GM12878 (cell line): ENCODE results near the gene RAB13. TPM values are rescaled to one million over a fixed set of nuclear protein-coding genes. Genes with fewer than 3 reads are reported as not detected.
"Not testable (repeated sequence)": the region's sequence is repeated elsewhere in the genome, so short reads cannot be mapped to it uniquely, and the experiment has no call there.

Experiments used
- ATAC-seq: fragments of 200-7000 bp; cut with Tn5 transposase; 3 replicates; pipeline ENCODE4 v1.9.1; 2020; ENCODE audit warnings: mild to moderate bottlenecking, moderate library complexity
- BruUV-seq: library from RNA; stranded (reverse); fragments of 400-500 nt; replicated peaks from 2 replicates; lab custom pipeline; 2021; lab: Mats Ljungman, UMichigan
- CTCF ChIA-PET: fragments of 300-600 bp; sonication (Branson Sonifier 250); formaldehyde crosslinking; extraction: SDS; loops from one replicate; lab custom pipeline; 2021; ENCODE audit warnings: inconsistent platforms; lab: Yijun Ruan, JAX
- POLR2A ChIA-PET: fragments of 350-600 bp; formaldehyde crosslinking; extraction: SDS; loops from one replicate; lab custom pipeline; 2021; ENCODE audit warnings: inconsistent platforms; lab: Charles Lee
- RAD21 ChIA-PET: fragments of 300-600 bp; sonication (Branson Sonifier 250); formaldehyde crosslinking; loops from one replicate; lab custom pipeline; 2023; ENCODE audit warnings: antibody characterized with exemption; ENCODE audit not compliant: unreplicated experiment; lab: Charles Lee
- SMC1A ChIA-PET: fragments of 300-600 bp; sonication (Branson Sonifier 250); formaldehyde crosslinking; loops from one replicate; lab custom pipeline; 2023; ENCODE audit not compliant: unreplicated experiment, uncharacterized antibody; lab: Charles Lee
- DNase-seq: peaks from one replicate; pipeline ENCODE4 v3.0.0-alpha.2; 2011; ENCODE audit warnings: low read depth, low spot score
- FAIRE-seq: peaks from 3 replicates; lab custom pipeline; 2011; peaks lifted over from hg19 to GRCh38; lab: Jason Lieb, UNC
- H2AFZ ChIP-seq: 2 replicates; pipeline ENCODE4 v1.6.0; 2011; ENCODE audit warnings: low read depth, low read length, control low read depth; ENCODE audit not compliant: control insufficient read depth
- H3K27ac ChIP-seq: 2 replicates; pipeline ENCODE4 v1.5.1; 2011; ENCODE audit warnings: control low read depth; ENCODE audit not compliant: control insufficient read depth, insufficient read depth
- H3K27me3 ChIP-seq, 2 experiments: replicated peaks in 1 of 2; 2 replicates each; pipeline versions ENCODE4 v1.6.0 to v1.6.1; 2011; ENCODE audit warnings: low read length in 1 of 2; ENCODE audit not compliant: control insufficient read depth in 2 of 2, insufficient read depth in 2 of 2
- H3K36me3 ChIP-seq, 2 experiments: 2 replicates each; pipeline ENCODE4 v1.5.1; 2011; ENCODE audit warnings: low read length in 1 of 2; ENCODE audit not compliant: control insufficient read depth in 2 of 2, insufficient read depth in 2 of 2
- H3K4me1 ChIP-seq: 2 replicates; pipeline ENCODE4 v1.6.1; 2011; ENCODE audit warnings: mild to moderate bottlenecking, low read length, moderate library complexity, mixed read lengths; ENCODE audit not compliant: control insufficient read depth, insufficient read depth
- H3K4me2 ChIP-seq: 2 replicates; pipeline ENCODE4 v1.6.0; 2011; ENCODE audit warnings: control low read depth; ENCODE audit not compliant: control insufficient read depth, insufficient read depth
- H3K4me3 ChIP-seq: fragments of 200-600 bp; sonication (generic); 2 replicates; pipeline ENCODE4 v1.5.1; 2016
- H3K79me2 ChIP-seq: 2 replicates; pipeline ENCODE4 v1.6.0; 2011; ENCODE audit warnings: low read length; ENCODE audit not compliant: control insufficient read depth, insufficient read depth
- H3K9ac ChIP-seq: 2 replicates; pipeline ENCODE4 v1.8.0; 2011; ENCODE audit warnings: low read length, control low read depth, mixed read lengths; ENCODE audit not compliant: control insufficient read depth, insufficient read depth
- H3K9me3 ChIP-seq: replicated peaks from 3 replicates; pipeline ENCODE4 v1.5.1; 2011; ENCODE audit warnings: mild to moderate bottlenecking, low read length; ENCODE audit not compliant: control insufficient read depth, insufficient read depth
- H4K20me1 ChIP-seq: 2 replicates; pipeline ENCODE4 v1.6.0; 2011; ENCODE audit not compliant: control insufficient read depth, insufficient read depth
- CEBPB ChIP-seq, 2 experiments: fragments of 150-350 bp in 1 of 2; IDR thresholded peaks; 2 replicates each; pipeline ENCODE4 v1.6.1; 2012 to 2014; ENCODE audit warnings: low read depth in 2 of 2, low read length in 2 of 2, borderline replicate concordance in 1 of 2, inconsistent platforms in 1 of 2
- ESRRA ChIP-seq: IDR thresholded peaks from 2 replicates; pipeline ENCODE4 v1.6.1; 2012; ENCODE audit warnings: mild to moderate bottlenecking, low read length, improper control_type of control experiment
- EZH2 ChIP-seq: IDR thresholded peaks from 2 replicates; pipeline ENCODE4 v1.6.1; 2012; ENCODE audit warnings: low read depth, mild to moderate bottlenecking, control low read depth, inconsistent platforms, low read length, borderline replicate concordance; ENCODE audit not compliant: control insufficient read depth
- FOS ChIP-seq: IDR thresholded peaks from 3 replicates; pipeline ENCODE4 v1.6.1; 2011; ENCODE audit warnings: borderline replicate concordance; ENCODE audit not compliant: insufficient read length; ENCODE audit errors: extremely low read depth
- FOXK2 ChIP-seq: fragments of 450-650 bp; IDR thresholded peaks from 2 replicates; pipeline ENCODE4 v1.6.1; 2017; ENCODE audit warnings: mild to moderate bottlenecking, moderate library complexity
- NFXL1 ChIP-seq: fragments of 450-650 bp; IDR thresholded peaks from 2 replicates; pipeline ENCODE4 v1.6.1; 2017; ENCODE audit warnings: antibody characterized with exemption, mild to moderate bottlenecking, borderline replicate concordance
- NFYA ChIP-seq: IDR thresholded peaks from 2 replicates; pipeline ENCODE4 v1.6.1; 2011; ENCODE audit warnings: low read depth, mild to moderate bottlenecking, low read length, improper control_type of control experiment, borderline replicate concordance
- PAX5 ChIP-seq: IDR thresholded peaks from 2 replicates; pipeline ENCODE4 v1.6.1; 2011; ENCODE audit warnings: low read depth, low read length, borderline replicate concordance
- SKIL ChIP-seq: fragments of 450-650 bp; IDR thresholded peaks from 2 replicates; pipeline ENCODE4 v1.6.1; 2017; ENCODE audit warnings: mild to moderate bottlenecking, low read depth, inconsistent platforms; ENCODE audit not compliant: poor library complexity, severe bottlenecking
- TAF1 ChIP-seq: IDR thresholded peaks from 2 replicates; pipeline ENCODE4 v1.6.1; 2011; ENCODE audit warnings: mild to moderate bottlenecking, low read depth, low read length, borderline replicate concordance
- TCF7 ChIP-seq: IDR thresholded peaks from 2 replicates; pipeline ENCODE4 v1.6.1; 2014; ENCODE audit warnings: antibody characterized with exemption, borderline replicate concordance
- WGBS: methylation state at CpG from one replicate; pipeline ENCODE4 v1.1.6; 2016; ENCODE audit warnings: low lambda C conversion rate; ENCODE audit not compliant: insufficient replicate concordance, insufficient coverage; ENCODE audit errors: missing lambda C conversion rate; 5-methylcytosine and 5-hydroxymethylcytosine counted together
- in situ Hi-C: fragments of 300-500 bp; cut with MboI; formaldehyde crosslinking; loops from 9 replicates; pipeline ENCODE4 v1.14.3; 2018; ENCODE audit warnings: mixed read lengths
- intact Hi-C: fragments of 100-400 bp; cut with micrococcal nuclease; formaldehyde crosslinking; loops from one replicate; pipeline ENCODE4 v1.14.2; 2022; ENCODE audit not compliant: unreplicated experiment
- polyA plus RNA-seq, 11 experiments: library from polyadenylated mRNA; depleted of rRNA in 4 of 11; unstranded in 6 of 11; stranded (reverse) in 5 of 11; fragments of >200 nt; fragmentation: Nextera tagmentation in 4 of 11; fragmentation: Illumina TruSeq in 1 of 11; extraction: Ambion mirVana in 4 of 11; extraction: Trizol in 1 of 11; gene quantifications; 1 replicate in 1 of 11; 2 replicates in 10 of 11; pipeline versions ENCODE4 v1.2.1 to v1.2.3, GENCODE V29; 2011 to 2016; ENCODE audit warnings: inconsistent platforms in 2 of 11, missing spikeins in 2 of 11, low read depth in 1 of 11
- total RNA-seq, 4 experiments: library from RNA; depleted of rRNA in 3 of 4; stranded (reverse); fragments of >200 nt in 3 of 4; fragmentation: Illumina TruSeq in 1 of 4; extraction: Trizol in 1 of 4; gene quantifications; 2 replicates each; pipeline versions ENCODE4 v1.2.1 to v1.2.3, GENCODE V29; 2013 to 2021

RAB13 gene
- total and polyA plus RNA-seq, 10 of the 15 experiments (the other 5 are each of a cell fraction or from before 2014, with no cell fraction given): 0.75 to 30.7 (median 15.9) TPM

GRCh38 chr1:154019269-154019668, 33.1 kb upstream of the RAB13 start (continued):
- TF ChIP-seq ESRRA (no peak), SKIL (no peak), TAF1 (no peak), NFXL1 (no peak), NFYA (no peak), FOS (no peak), CEBPB (IDR thresholded peaks at IDR 0.05; ENCODE audit: borderline replicate concordance in 1 of 2, low read depth in 2 of 2, low read length in 2 of 2) (no peak), FOXK2 (no peak), TCF7 (no peak), EZH2 (no peak)

GRCh38 chr1:154014154-154014907, 28.2 kb upstream of the RAB13 start:
- H3K9ac ChIP-seq: no peak overlapping the region
- TF ChIP-seq PAX5: no peak
- POLR2A ChIA-PET: no interaction called here
- H3K36me3 ChIP-seq: no peaks in the 10 kb centered on the region
- H3K79me2 ChIP-seq: no peaks in the 10 kb centered on the region
- SMC1A ChIA-PET: no interaction called here
- in situ Hi-C loops (no loop called here), intact Hi-C loops (no loop called here)
- CTCF ChIA-PET: interaction anchor here (0.6 kb wide), 1 partner anchor 64 kb away, joined by 3 read pairs; no protein-coding TSS in a partner anchor
- no peak overlapping the region for H3K4me3 ChIP-seq
- ATAC-seq (peak; percentile 55), DNase-seq (no peak), FAIRE-seq (no peak)
- no peak overlapping the region for H3K4me2 ChIP-seq
- no peaks in the 10 kb centered on the region for H3K9me3 ChIP-seq
- no peaks in the 10 kb centered on the region for H4K20me1 ChIP-seq
- no TSS peak for BruUV-seq
- H3K4me1 ChIP-seq: no peaks in the 10 kb centered on the region
- H3K27ac ChIP-seq: no peak overlapping the region
- no peaks in the 10 kb centered on the region for H3K27me3 ChIP-seq
- H2AFZ ChIP-seq: no peak overlapping the region
- 17% methylated on average over 3 of the region's 3 CpGs for WGBS
- RAD21 ChIA-PET: no interaction called here

GRCh38 chr1:154012543-154012942, 26.4 kb upstream of the RAB13 start:
- RAD21 ChIA-PET: interaction anchor here (1.5 kb wide), 1 partner anchor 145 kb away, joined by 4 read pairs; no protein-coding TSS in a partner anchor
- H3K4me3 ChIP-seq, SMC1A ChIA-PET: not testable (repeated sequence)

More at GRCh38 chr1:154012543-154012942, 26.4 kb upstream of the RAB13 start:
- FAIRE-seq, BruUV-seq, DNase-seq, H3K36me3 ChIP-seq, H3K9ac ChIP-seq, H3K79me2 ChIP-seq, H4K20me1 ChIP-seq, H2AFZ ChIP-seq, H3K27me3 ChIP-seq, H3K4me2 ChIP-seq, H3K4me1 ChIP-seq, CTCF ChIA-PET, H3K27ac ChIP-seq, intact Hi-C loops, ATAC-seq, in situ Hi-C loops, H3K9me3 ChIP-seq: not testable (repeated sequence)
- POLR2A ChIA-PET: interaction anchor here (1.1 kb wide), 1 partner anchor 11 kb away, joined by 3 read pairs; no protein-coding TSS in a partner anchor
- WGBS: 91% methylated on average over 14 of the region's 14 CpGs
